Gastroesophageal sphincter (tissue), 4 donors: ENCODE measurements around the gene BICRA. TPM values are rescaled to one million over a fixed set of nuclear protein-coding genes. Genes with fewer than 3 reads are reported as not detected.

Experiments
- ATAC-seq: fragments of 150-250 bp; one replicate; pipeline ENCODE4 v1.9.1; 2016; ENCODE audit warnings: mild to moderate bottlenecking, moderate library complexity
- H3K27ac ChIP-seq, 4 donors: fragments of 200-600 bp; sonication (generic) in 3 of 4; 1 replicate in 3 of 4; 2 replicates in 1 of 4; pipeline ENCODE4 v1.5.1; 2016 to 2019
- H3K27me3 ChIP-seq: fragments of 200-600 bp; sonication (generic); one replicate; pipeline ENCODE4 v1.5.1; 2019
- H3K36me3 ChIP-seq, 2 donors: fragments of 200-600 bp; sonication (generic); one replicate each; pipeline ENCODE4 v1.5.1; 2019; ENCODE audit warnings: control low read depth in 1 of 2
- H3K4me1 ChIP-seq, 3 donors: fragments of 200-600 bp; sonication (generic); 1 replicate in 2 of 3; 2 replicates in 1 of 3; pipeline ENCODE4 v1.5.1; 2016 to 2019; ENCODE audit warnings: control low read depth in 2 of 3
- H3K4me3 ChIP-seq, 2 donors: fragments of 200-600 bp; sonication (generic); one replicate each; pipeline ENCODE4 v1.5.1; 2019; ENCODE audit warnings: mild to moderate bottlenecking in 1 of 2, moderate library complexity in 1 of 2
- H3K9me3 ChIP-seq, 3 donors: fragments of 200-600 bp; sonication (generic); one replicate each; pipeline ENCODE4 v1.5.1; 2017 to 2019; ENCODE audit warnings: control low read depth in 2 of 3
- CTCF ChIP-seq, 4 experiments: fragments of 200-600 bp in 2 of 4; fragments of 450-650 bp in 2 of 4; sonication (generic) in 1 of 4; IDR thresholded peaks; one replicate each; pipeline ENCODE4 v1.5.1; 2017 to 2019; ENCODE audit warnings: antibody characterized with exemption in 4 of 4, mild to moderate bottlenecking in 2 of 4, moderate library complexity in 2 of 4
- EP300 ChIP-seq: sonication (generic); formaldehyde crosslinking; IDR thresholded peaks from one replicate; pipeline ENCODE4 v1.6.1; 2017; ENCODE audit warnings: antibody characterized with exemption, mild to moderate bottlenecking
- POLR2A ChIP-seq, 2 donors: fragments of 450-650 bp; IDR thresholded peaks; one replicate each; pipeline ENCODE4 v1.6.1; 2017; ENCODE audit warnings: antibody characterized with exemption in 2 of 2, mild to moderate bottlenecking in 2 of 2, moderate library complexity in 1 of 2
- POLR2AphosphoS5 ChIP-seq: sonication (generic); formaldehyde crosslinking; IDR thresholded peaks from one replicate; pipeline ENCODE4 v1.6.1; 2017; ENCODE audit warnings: antibody characterized with exemption
- WGBS, 2 donors: methylation state at CpG; one replicate each; pipeline ENCODE4 v1.1.5; 2018; ENCODE audit warnings: low coverage in 1 of 2; 5-methylcytosine and 5-hydroxymethylcytosine counted together
- total RNA-seq, 4 donors: library from RNA; depleted of rRNA; stranded (reverse); fragments of >200 nt; gene quantifications; one replicate each; pipeline ENCODE4 v1.1.0, GENCODE V29; 2016

The BICRA gene
- total RNA-seq, 4 donors from 2014 or later, result 6.5 to 29.1 (median 11.5) TPM

GRCh38 chr19:47614559-47614958 lies 5.6 kb downstream of the BICRA start:
- 86 to 94% methylated on average over 8 of the region's 10 CpGs for WGBS, 2 donors
- Histone ChIP-seq H3K27me3 (no peaks in the 10 kb centered on the region), H3K36me3 (no peaks in the 10 kb centered on the region), H3K9me3 (no peaks in the 10 kb centered on the region), H3K4me3 (no peak overlapping the region), H3K27ac (peak overlapping the region in 3 of 4 donors; percentile 80 to 99 (median 98)), H3K4me1 (peaks cover 11 to 82% (median 48%) of the 10 kb centered on the region in 3 donors)
- no peak for TF ChIP-seq EP300
- TF ChIP-seq CTCF (IDR thresholded peaks at IDR 0.05), result no peak
- no peak for TF ChIP-seq POLR2A (IDR thresholded peaks at IDR 0.05)
- TF ChIP-seq POLR2AphosphoS5, result no peak
- ATAC-seq, result no peak

- peak overlapping the region in 3 of 4 donors; percentile 27 to 98 (median 40) for H3K27ac ChIP-seq
- no peaks in the 10 kb centered on the region for H3K9me3 ChIP-seq
- H3K4me1 ChIP-seq, result peaks cover 11 to 85% (median 55%) of the 10 kb centered on the region in 3 donors
- ATAC-seq, result no peak
- H3K27me3 ChIP-seq, result no peaks in the 10 kb centered on the region
- WGBS, 2 donors, result 70 to 83% methylated on average over 1 to 4 of the region's 7 CpGs
- H3K36me3 ChIP-seq, result no peaks in the 10 kb centered on the region
- H3K4me3 ChIP-seq, result no peak overlapping the region
- TF ChIP-seq EP300 (no peak), CTCF (IDR thresholded peaks at IDR 0.05) (no peak), POLR2A (IDR thresholded peaks at IDR 0.05) (no peak), POLR2AphosphoS5 (no peak)
Measured at GRCh38 chr19:47615230-47615629, 6.3 kb downstream of the BICRA start.

GRCh38 chr19:47615714-47616113 lies 6.8 kb downstream of the BICRA start:
- Histone ChIP-seq H3K27ac (peak overlapping the region in 3 of 4 donors; percentile 27 to 98 (median 40)), H3K4me3 (no peak overlapping the region), H3K4me1 (peaks cover 10 to 84% (median 53%) of the 10 kb centered on the region in 3 donors), H3K27me3 (no peaks in the 10 kb centered on the region), H3K36me3 (no peaks in the 10 kb centered on the region), H3K9me3 (no peaks in the 10 kb centered on the region)
- TF ChIP-seq EP300 (no peak), POLR2A (IDR thresholded peaks at IDR 0.05) (no peak), POLR2AphosphoS5 (no peak), CTCF (IDR thresholded peaks at IDR 0.05) (no peak)
- WGBS, 2 donors, result 94% methylated on average over 3 of the region's 7 CpGs; no CpG with 5 or more reads in 1 of the 2 donors
- ATAC-seq, result no peak

- Histone ChIP-seq H3K27me3 (no peaks in the 10 kb centered on the region), H3K4me1 (peaks cover 8 to 81% (median 35%) of the 10 kb centered on the region in 3 donors), H3K4me3 (no peak overlapping the region), H3K36me3 (no peaks in the 10 kb centered on the region), H3K9me3 (no peaks in the 10 kb centered on the region), H3K27ac (peak overlapping the region; percentile 51 to 98 (median 79))
- ATAC-seq, result peak; percentile 87
- WGBS, 2 donors, result 34 to 45% methylated on average over 7 to 8 of the region's 14 CpGs
- TF ChIP-seq EP300, result no peak
- peak; percentile 44 for TF ChIP-seq POLR2AphosphoS5
Measured at GRCh38 chr19:47618771-47619170, 9.8 kb downstream of the BICRA start.

GRCh38 chr19:47619763-47620162 lies 10.8 kb downstream of the BICRA start:
- no peak overlapping the region for H3K4me3 ChIP-seq
- peak overlapping the region in 3 of 4 donors; percentile 64 to 98 (median 80) for H3K27ac ChIP-seq
- peaks cover 8 to 84% (median 37%) of the 10 kb centered on the region in 3 donors for H3K4me1 ChIP-seq
- H3K9me3 ChIP-seq, result no peaks in the 10 kb centered on the region
- H3K36me3 ChIP-seq, result no peaks in the 10 kb centered on the region
- WGBS, 2 donors, result 61 to 68% methylated on average over 6 of the region's 6 CpGs
- no peak for ATAC-seq
- no peaks in the 10 kb centered on the region for H3K27me3 ChIP-seq
- TF ChIP-seq EP300, result no peak
- TF ChIP-seq CTCF (IDR thresholded peaks at IDR 0.05), result no peak
- TF ChIP-seq POLR2A (IDR thresholded peaks at IDR 0.05), result no peak
- TF ChIP-seq POLR2AphosphoS5, result no peak
